ENCODE results near the gene ZNF628. TPM values are rescaled to one million over a fixed set of nuclear protein-coding genes. Genes with fewer than 3 reads are reported as not detected.

ZNF628 gene
- total RNA-seq, 1 donor from 2014 or later: 13.2 TPM

GRCh38 chr19:55485439-55486011 is 9.1 kb downstream of the ZNF628 start:
- peaks cover 23 to 42% of the 10 kb centered on the region in 2 donors for H3K4me1 ChIP-seq

GRCh38 chr19:55486043-55486970 is 9.9 kb downstream of the ZNF628 start:
- H3K4me1 ChIP-seq: peaks cover 23 to 42% of the 10 kb centered on the region in 2 donors
- peak overlapping the region; percentile 85 to 90 for H3K27ac ChIP-seq
- intact Hi-C loops (cut with DNase I): no loop called here
- peak overlapping the region in 1 of 2 donors; percentile 29 for H3K4me3 ChIP-seq
- no peaks in the 10 kb centered on the region for H3K27me3 ChIP-seq
- no peak for DNase-seq (ENCODE audit: low spot score in 2 of 2)
- H3K9me3 ChIP-seq: no peaks in the 10 kb centered on the region
- H3K36me3 ChIP-seq: peaks cover 10 to 17% of the 10 kb centered on the region in 2 donors
- TF ChIP-seq CTCF (IDR thresholded peaks at IDR 0.05): peak in 1 of 3 experiments; percentile 6

More at GRCh38 chr19:55485439-55486011, 9.1 kb downstream of the ZNF628 start:
- intact Hi-C loops (cut with DNase I): no loop called here
- Histone ChIP-seq H3K27me3 (no peaks in the 10 kb centered on the region), H3K27ac (peak overlapping the region; percentile 85 to 90), H3K4me3 (peak overlapping the region; percentile 43 to 69), H3K9me3 (no peaks in the 10 kb centered on the region), H3K36me3 (peaks cover 10 to 21% of the 10 kb centered on the region in 2 donors)
- no peak for TF ChIP-seq CTCF (IDR thresholded peaks at IDR 0.05)
- DNase-seq (ENCODE audit: low spot score in 2 of 2): no peak

GRCh38 chr19:55486971-55487923 is 10.8 kb downstream of the ZNF628 start:
- peak overlapping the region; percentile 85 to 90 for H3K27ac ChIP-seq
- peaks cover 23 to 42% of the 10 kb centered on the region in 2 donors for H3K4me1 ChIP-seq
- DNase-seq (ENCODE audit: low spot score in 2 of 2): peak; percentile 63 to 88
- H3K36me3 ChIP-seq: peaks cover 10 to 14% of the 10 kb centered on the region in 2 donors
- no peaks in the 10 kb centered on the region for H3K27me3 ChIP-seq
- no peak for TF ChIP-seq CTCF (IDR thresholded peaks at IDR 0.05)
- intact Hi-C loops (cut with DNase I): loop anchor here (1.0 kb wide), 1 partner anchor 17 kb away; no protein-coding TSS in a partner anchor
- peak overlapping the region in 1 of 2 donors; percentile 26 for H3K4me3 ChIP-seq
- no peaks in the 10 kb centered on the region for H3K9me3 ChIP-seq

- DNase-seq (ENCODE audit: low spot score in 2 of 2): no peak
- H3K4me1 ChIP-seq: peaks cover 23 to 42% of the 10 kb centered on the region in 2 donors
- intact Hi-C loops (cut with DNase I): loop anchor here (1.0 kb wide), 1 partner anchor 16 kb away; no protein-coding TSS in a partner anchor
- peak within 1 kb of the TSS in 1 of 2 donors; percentile 52 for H3K4me3 ChIP-seq
- no peak for TF ChIP-seq CTCF (IDR thresholded peaks at IDR 0.05)
- H3K27ac ChIP-seq: peak within 1 kb of the TSS; percentile 85 to 90
- peaks cover 3 to 7% of the 10 kb centered on the region in 2 donors for H3K36me3 ChIP-seq
- no peaks in the 10 kb centered on the region for H3K27me3 ChIP-seq
- H3K9me3 ChIP-seq: no peaks in the 10 kb centered on the region
Observed at GRCh38 chr19:55487924-55488687, 11.7 kb downstream of the ZNF628 start, which contains the start of gene SSC5D. SSC5D (plus strand) TSS chr19:55488436; CDS start chr19:55488590, 154 bp downstream.

Measured in ascending aorta (tissue), 2 donors.